ENCODE data around the gene PTPN18.
"Not testable (repeated sequence)": the region's sequence is repeated elsewhere in the genome, so short reads cannot be mapped to it uniquely, and the experiment has no call there.

Gene PTPN18

DNA sequence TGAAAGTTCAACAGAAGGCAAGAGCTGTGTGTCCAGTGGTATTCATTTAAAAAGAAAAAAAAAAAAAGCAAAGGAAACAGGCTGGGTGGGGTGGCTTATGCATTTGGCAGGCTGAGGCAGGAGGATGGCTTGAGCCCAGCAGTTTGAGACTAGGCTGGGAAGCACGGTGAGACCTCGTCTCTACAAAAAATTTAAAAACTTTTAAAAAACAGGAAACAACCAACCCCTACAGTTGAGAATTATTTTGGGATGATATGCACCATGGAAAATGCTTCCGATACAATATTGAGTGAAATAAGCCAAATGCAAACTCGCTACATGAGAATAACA is 31.2 kb downstream of the PTPN18 start:
- no peak for DNase-seq

DNA sequence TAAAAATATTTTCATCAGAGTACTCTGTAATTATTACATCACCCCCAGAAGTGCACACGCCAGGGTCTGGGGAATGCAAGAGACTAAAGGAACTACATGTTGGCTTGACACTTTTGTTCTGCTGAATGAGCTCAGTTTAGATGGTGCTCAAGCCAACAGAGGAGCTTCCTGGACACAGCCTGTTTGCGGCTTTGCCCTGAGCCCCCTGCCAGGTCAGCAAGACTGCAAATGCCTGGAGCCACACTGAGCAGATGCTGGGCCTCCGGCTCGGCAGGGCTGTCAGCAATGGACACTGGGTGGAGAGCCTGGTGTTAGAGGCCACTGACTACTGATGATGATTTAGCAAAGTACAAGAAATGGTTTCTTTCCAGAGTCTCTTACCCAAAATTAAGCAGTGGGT is 31.9 kb downstream of the PTPN18 start:
- DNase-seq: no peak

DNA sequence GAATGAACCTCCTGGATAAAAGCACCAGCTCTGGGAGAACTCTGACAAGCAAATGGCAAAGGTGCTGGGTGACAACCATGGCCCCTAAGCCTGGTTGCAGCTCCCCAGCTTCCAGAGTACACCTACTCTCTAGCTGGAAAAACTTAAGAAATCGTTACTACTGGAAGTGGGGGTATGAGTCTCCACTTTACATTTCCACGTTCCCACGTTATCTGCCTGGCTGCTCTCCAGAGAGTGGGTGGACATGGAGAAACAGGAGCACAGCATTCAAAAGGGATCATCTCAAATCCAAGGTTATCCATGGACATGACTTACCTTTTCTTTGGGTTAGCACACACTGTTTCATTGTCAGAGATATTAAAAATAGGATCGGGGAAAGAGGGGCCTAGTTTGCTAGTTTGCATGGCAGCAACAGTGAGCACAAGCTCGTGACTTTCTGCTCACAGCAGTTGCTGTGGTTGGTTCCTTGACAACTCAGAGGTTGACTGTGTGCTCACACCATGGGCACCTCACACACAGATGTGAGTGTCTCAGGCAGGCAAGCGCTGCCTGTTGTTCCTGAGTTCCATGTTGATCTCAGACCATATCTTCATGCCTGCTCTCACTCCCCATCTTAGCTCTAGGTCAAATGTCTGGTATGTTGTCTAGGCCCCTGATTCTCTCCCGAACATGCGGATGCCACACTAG is 32.5 kb downstream of the PTPN18 start:
- DNase-seq: no peak

DNA sequence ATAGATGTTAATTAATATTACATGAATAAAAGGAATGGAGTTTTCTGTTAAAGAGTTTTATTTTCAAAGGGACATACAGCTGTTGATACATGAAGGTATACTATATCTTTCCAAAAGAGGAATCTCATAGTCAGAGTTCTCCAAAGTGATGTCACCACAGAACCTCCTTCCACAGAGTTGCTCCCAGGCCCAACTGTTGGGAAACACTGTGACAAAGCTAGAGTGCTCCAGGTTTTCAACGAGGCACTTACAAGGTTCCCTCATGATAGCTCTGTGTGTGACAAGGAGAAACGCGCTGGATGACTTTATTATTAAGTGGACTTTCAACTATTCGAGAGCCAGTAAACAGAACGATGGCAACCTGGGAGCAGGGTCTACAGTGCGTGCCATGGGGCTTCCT is 33.5 kb downstream of the PTPN18 start:
- no peak for DNase-seq

DNA sequence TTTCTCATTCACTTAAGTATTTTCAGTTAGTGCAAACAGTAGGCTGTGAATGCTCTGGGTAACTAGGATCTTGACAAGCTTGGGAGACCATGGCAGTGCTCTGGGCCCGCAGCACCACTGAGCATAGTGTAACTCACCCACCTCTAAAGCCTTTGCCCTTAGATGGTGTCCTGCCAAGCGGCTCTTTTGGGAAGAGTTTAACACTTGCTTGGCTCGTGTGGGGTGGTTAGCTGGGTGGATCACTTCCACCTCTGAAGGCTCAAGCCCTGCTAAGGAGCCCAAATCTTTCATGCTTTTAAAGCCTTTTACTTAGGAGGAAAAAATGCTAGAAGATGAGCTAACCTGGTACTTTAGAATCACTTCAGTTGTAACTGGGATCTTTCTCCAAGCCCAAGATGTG is 33.9 kb downstream of the PTPN18 start:
- no peak for DNase-seq

DNA sequence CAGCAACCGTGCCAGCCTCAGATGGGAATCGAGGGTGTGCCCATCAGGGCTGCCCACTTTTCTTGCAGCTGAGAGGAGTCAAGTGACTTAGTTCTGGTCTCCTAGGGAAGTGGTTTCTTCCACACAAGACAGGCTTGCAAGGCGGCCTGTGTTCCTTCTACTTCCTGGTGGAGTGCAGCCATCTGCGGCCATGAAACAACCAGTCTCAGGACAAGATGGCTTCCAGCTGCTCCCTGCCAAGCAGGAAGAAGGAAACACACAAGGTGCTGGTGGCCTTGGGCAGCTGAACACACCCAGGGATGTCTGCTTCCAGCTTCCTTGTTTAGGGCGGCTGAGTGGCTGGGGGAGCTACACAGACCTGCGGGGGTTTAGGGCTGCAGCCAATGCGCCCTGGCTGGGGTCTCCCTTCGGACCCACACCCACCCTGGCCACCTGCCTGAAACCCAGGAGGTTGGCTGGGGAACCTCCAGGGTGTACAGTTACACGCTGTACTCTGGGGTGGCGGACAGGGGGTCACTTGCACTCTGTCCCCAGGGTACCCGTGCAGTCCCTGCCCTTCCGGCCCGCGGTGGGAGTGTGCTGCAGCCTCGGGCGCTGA is 34.7 kb downstream of the PTPN18 start:
- DNase-seq: no peak

DNA sequence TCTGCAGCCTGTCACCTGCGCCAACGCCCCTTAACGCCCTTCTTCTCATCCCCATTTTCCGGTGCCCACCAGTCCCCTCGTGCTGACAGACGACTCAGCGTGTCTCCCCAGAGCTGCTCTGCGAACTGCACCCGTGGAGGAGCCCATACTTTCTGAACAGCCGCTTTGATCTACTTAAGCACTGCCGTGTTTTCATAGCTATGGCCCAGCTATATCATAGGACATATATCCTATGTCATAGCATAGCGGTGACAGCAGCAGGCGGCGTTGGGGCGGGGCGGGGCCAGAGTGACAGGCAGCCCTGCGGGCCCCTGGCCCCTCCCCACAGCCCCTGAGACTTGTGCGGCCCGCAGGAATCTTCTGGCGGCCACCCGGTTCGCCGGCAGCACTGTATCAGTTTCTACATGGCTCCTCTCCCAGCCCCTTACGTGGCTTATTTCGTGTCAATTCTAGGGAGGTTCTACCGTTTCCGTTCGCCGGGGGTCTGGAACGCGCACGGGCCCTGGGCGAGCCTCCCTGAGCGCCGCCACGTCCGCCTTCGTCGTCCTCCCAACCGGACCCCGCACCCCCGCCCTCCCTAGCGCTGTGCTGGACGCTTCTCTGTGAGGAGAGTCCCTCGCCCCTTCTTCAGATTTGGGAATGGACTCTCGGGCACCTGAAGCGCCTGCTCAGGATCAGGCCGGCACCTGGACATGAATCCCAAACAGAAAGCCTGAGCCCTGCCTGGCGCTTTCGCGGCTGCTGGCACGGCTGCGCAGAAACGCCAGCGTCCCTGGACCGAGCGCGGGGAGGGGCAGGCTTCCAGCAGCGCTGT is 35.4 kb downstream of the PTPN18 start:
- DNase-seq: peak; percentile 43

DNA sequence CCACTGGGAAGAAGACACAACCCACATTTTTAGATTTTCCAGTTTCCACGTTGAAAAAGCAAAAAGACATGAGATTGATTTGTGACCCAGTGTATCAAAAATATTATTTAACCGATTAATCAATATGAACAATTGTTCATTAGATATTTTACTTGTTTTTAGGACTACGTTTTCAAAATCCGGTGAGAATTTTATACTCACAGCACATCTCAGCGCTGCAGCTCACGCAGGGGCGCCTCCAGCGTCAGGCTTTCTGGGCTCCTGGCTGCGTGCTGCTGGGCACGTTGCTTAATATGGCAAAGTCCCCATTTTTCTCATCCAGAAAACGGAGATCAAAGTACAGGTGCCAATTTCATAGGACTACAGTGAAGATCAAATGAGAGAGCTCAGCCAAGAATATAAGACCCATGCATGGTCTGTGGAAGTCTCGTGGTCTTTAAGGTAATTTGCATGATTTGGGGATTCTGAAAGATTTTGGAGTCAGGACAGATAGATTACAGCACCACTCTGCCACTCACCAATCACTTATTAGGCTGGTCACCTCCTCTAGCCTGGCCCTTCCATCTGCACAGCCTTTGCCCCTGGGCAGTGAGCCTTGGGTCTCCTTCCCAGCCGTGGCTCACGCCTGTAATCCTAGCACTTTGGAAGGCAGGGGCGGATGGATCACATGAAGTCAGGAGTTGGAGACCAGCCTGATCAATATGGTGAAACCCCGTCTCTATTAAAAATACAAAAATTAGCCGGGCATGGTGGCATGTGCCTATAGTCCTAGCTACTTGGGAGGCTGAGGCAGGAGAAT is 36.2 kb downstream of the PTPN18 start:
- peak; percentile 55 for DNase-seq

DNA sequence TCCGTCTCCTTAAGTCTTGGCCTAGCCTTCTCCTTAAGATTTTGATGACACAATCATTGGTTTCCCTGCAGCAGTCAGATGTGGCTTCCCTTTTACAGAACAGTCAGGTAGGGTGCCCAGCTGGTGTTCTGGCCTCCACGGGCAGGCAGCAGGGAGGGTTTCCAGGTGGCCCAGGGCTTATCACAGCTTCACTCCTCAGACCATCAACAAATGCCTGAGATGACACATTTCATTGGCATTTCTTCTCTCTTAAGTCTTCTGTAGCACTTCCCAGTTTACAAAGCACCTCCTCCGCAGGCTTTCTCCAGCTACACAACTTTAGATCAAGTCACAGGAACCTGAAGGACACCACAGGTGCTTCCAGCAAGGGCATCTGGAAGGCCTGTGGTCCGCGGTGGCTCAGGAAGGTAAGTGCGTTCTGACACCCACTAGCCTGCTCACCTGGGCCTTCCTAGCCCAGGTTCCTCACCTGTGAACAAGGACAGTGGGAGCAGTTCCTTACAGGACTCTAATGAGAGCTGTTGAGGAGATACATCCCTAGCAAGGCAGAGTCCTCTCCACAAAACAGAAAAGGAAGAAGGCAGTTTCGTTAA is 37.6 kb downstream of the PTPN18 start:
- DNase-seq: peak; percentile 66

DNA sequence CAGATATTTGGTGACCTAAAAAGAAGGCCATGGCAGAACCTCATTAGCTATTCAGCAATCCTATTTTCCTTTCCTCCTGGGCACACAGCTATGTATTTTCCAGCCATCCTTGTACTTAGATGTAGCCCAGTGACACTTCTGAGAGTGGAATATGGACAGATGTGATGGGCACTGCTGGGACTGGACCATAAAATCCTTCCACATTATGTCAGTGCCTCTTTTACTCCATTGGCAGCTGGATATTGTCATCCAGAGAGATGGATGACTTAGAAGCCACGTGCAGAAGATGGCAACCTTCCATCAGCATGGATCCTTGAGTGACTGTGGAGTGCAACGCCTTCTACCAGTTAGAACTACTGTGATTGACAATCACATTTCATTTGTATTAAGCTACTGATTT is 50.4 kb downstream of the PTPN18 start:
- not testable (repeated sequence) for DNase-seq

DNA sequence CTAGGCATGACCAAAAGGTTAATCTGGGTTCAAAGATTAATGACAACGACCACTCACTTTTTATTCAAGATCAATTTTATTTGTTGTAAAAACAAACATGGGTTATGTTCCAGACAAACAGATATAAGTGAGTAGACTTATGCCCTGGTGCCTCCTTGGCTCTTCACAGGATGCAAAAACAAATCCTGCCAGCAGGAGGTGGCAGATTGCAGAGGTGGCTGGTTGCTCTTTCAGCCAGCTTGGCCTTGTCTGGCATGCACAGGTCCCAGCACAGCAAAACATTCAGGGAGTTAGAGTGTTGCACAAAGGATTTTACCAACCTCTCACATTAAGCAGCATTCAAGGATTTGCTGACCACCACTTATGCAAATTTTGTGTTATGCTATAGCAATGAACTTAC is 60.8 kb downstream of the PTPN18 start:
- not testable (repeated sequence) for DNase-seq

DNA sequence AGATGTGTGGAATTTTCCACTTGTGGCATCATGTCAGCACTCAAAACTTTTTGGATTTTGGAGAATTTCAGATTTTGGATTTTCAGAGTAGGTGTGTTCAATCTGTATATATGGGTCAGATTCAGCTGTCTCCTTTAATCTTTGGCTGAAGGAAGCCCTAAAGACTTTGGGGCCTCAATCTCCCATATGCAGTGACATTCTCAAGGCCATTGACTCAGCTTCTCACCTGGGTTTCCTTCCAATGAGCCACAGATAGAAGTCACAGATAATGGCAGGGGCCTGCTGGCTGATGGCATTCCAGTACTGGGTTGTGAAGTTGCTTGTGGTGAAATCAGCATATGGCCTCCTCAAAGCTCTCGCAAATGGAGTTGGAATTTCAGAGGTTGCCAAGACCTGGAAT is 63.0 kb downstream of the PTPN18 start:
- not testable (repeated sequence) for DNase-seq
